PFSK-1 (cell line): Measurements from ENCODE around the gene MSH3.

Experiments
- POLR2AphosphoS5 ChIP-seq: IDR thresholded peaks from 2 replicates; pipeline ENCODE4 v1.6.1; 2012; ENCODE audit warnings: low read depth, mild to moderate bottlenecking, control low read depth, low read length, moderate library complexity
- TAF1 ChIP-seq: IDR thresholded peaks from 2 replicates; pipeline ENCODE4 v1.6.1; 2012; ENCODE audit warnings: low read length, control low read depth, borderline replicate concordance; ENCODE audit not compliant: insufficient read depth

DNA sequence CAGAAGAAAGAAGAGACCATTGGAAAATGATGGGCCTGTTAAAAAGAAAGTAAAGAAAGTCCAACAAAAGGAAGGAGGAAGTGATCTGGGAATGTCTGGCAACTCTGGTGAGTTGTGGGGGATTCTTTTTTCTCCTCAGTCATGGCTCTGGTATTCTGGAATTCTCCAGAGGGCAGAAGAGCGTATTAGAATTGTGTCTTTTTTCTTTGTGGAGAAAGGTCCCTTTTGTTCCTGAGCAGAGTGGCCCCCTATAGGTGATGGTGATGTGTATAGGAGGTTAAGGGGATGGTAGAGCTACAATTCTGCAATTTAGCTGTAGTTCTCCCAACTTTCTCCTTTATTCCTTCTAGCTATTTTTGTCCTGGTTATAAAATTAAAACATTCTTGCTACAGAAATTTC lies 2.0 kb downstream of the MSH3 start:
- TF ChIP-seq TAF1 (no peak), POLR2AphosphoS5 (no peak)
